Neural crest cell (in vitro differentiated cells): ENCODE data around the gene TECPR1. TPM values are rescaled to one million over a fixed set of nuclear protein-coding genes. Genes with fewer than 3 reads are reported as not detected.

ENCODE experiments used
- DNase-seq: peaks from one replicate; pipeline ENCODE4 v3.0.0; 2021; ENCODE audit warnings: low read depth, mixed read lengths, low spot score
- H3K27ac Mint-ChIP-seq: one replicate; pipeline ENCODE4 v1.8.0; 2021; ENCODE audit warnings: mild to moderate bottlenecking, mixed read lengths; ENCODE audit not compliant: unreplicated experiment
- H3K27me3 Mint-ChIP-seq: 2 replicates; pipeline ENCODE4 v1.8.0; 2021; ENCODE audit warnings: low read depth, mild to moderate bottlenecking, mixed read lengths
- H3K36me3 Mint-ChIP-seq: 2 replicates; pipeline ENCODE4 v1.8.0; 2021; ENCODE audit warnings: low read depth, mild to moderate bottlenecking, mixed read lengths
- H3K4me1 Mint-ChIP-seq: 2 replicates; pipeline ENCODE4 v1.8.0; 2021; ENCODE audit warnings: mixed read lengths
- H3K4me3 Mint-ChIP-seq: one replicate; pipeline ENCODE4 v1.8.0; 2021; ENCODE audit warnings: mild to moderate bottlenecking, mixed read lengths
- H3K9me3 Mint-ChIP-seq: 2 replicates; pipeline ENCODE4 v1.8.0; 2021; ENCODE audit warnings: mixed read lengths
- CTCF ChIP-seq: fragments of 200-600 bp; sonication (generic); conservative IDR thresholded peaks from 2 replicates; pipeline ENCODE4 v1.5.0; 2021; ENCODE audit warnings: antibody characterized with exemption, mild to moderate bottlenecking
- total RNA-seq: library from RNA; stranded (reverse); gene quantifications from 2 replicates; pipeline ENCODE4 v1.2.1, GENCODE V29; 2021

Gene TECPR1
- total RNA-seq, 1 donor from 2014 or later = 35.2 TPM

DNA sequence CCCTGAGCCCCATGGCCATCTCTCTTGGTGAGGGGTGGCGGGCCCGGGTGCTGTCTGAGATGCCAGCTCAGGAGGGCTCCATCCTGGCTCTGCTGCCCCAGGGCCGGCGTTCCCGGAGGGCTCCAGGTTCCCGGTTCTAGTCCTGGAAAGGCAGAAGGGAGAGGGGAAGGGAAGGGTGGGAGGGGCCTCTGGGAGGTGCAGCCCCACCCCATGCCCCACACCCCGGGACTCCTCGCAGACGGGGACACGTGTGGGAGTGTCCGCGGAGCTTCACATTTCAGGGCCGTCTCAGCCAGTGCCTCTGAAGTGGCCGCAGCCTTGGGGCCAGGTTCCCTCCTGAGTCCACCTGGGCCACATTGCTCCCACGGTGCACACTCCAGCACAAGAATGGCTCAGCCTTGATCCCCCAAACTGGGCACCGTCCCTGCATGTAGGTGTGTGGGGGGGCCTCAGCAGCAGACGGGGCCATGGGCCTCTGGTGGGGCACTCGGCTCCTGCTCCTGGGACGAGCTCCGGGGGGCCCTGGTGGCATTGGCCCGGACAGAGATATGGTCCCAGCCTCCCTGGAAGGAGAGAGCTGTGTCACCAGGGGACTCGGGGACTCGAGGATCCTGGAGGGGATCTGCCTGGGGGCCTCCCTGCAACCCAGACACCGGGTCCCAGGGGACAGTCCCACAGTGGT, 35.0 kb downstream of the TECPR1 start:
- TF ChIP-seq CTCF = no peak
- H3K27me3 Mint-ChIP-seq = no peaks in the 10 kb centered on the region
- no peaks in the 10 kb centered on the region for H3K9me3 Mint-ChIP-seq
- DNase-seq = no peak
- peaks cover 13% of the 10 kb centered on the region for H3K4me1 Mint-ChIP-seq
- no peak overlapping the region for H3K4me3 Mint-ChIP-seq
- H3K36me3 Mint-ChIP-seq = peaks cover 7% of the 10 kb centered on the region
- no peak overlapping the region for H3K27ac Mint-ChIP-seq

- TF ChIP-seq CTCF = no peak
- Mint-ChIP-seq H3K4me1 (peaks cover 17% of the 10 kb centered on the region), H3K27ac (no peak overlapping the region), H3K4me3 (no peak overlapping the region), H3K27me3 (peaks cover 5% of the 10 kb centered on the region), H3K36me3 (peaks cover 7% of the 10 kb centered on the region), H3K9me3 (no peaks in the 10 kb centered on the region)
- DNase-seq = no peak
Observed at GRCh38 chr7:98215561-98216495, 36.2 kb downstream of the TECPR1 start.

GRCh38 chr7:98214811-98215321, 37.2 kb downstream of the TECPR1 start:
- Mint-ChIP-seq H3K9me3 (no peaks in the 10 kb centered on the region), H3K4me3 (no peak overlapping the region), H3K27ac (no peak overlapping the region), H3K36me3 (peaks cover 7% of the 10 kb centered on the region), H3K4me1 (peaks cover 17% of the 10 kb centered on the region), H3K27me3 (peaks cover 7% of the 10 kb centered on the region)
- DNase-seq = no peak
- no peak for TF ChIP-seq CTCF

DNA sequence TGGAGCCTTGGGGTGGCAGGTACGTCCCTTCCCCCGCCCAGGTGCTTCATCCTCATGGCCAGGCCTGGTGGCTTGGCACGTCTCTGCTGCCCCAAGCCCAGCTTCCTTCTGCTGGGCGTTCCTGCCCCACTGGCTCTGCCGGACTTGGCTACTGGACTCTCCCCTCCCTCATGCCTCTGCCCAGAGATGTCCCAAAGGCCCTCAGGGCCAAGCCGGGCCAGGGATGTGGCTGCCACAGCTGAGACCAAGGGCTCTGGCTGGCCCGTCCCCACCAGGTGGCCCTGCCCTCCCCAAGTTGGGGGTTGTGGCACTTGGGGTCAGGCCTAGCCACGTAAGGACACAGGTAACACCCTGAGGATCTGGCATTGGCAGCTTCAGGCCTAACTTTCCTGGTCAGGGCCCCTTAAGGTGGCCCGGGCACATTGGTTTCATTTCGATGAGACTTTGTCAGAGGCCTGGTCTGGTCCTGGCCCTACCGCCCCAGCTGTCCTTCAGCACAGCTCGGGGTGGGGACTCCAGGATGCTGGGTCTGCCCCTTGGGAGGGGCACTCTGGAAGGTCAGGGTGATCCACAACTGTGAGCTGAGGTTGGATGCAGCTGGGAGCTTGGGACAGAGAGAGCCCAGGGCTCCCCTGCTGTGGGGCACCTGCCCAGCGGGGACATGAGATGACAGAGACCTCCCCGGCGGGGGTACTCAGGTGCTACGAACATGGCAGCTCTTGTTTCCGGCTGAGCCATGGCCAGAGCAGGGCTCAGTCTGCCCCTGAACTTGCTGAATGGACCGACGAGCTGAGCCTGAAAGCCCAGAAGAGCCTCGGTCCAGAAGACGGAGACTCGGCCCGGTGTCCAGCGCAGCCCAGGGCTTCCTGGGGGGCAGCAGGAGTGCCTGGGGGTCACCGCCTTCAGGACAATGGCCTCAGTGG, 37.9 kb downstream of the TECPR1 start:
- H3K4me3 Mint-ChIP-seq = no peak overlapping the region
- peaks cover 4% of the 10 kb centered on the region for H3K36me3 Mint-ChIP-seq
- peaks cover 10% of the 10 kb centered on the region for H3K27me3 Mint-ChIP-seq
- peaks cover 15% of the 10 kb centered on the region for H3K4me1 Mint-ChIP-seq
- DNase-seq = no peak
- TF ChIP-seq CTCF = no peak
- no peak overlapping the region for H3K27ac Mint-ChIP-seq
- H3K9me3 Mint-ChIP-seq = no peaks in the 10 kb centered on the region

GRCh38 chr7:98213296-98213887, 38.6 kb downstream of the TECPR1 start:
- Mint-ChIP-seq H3K4me3 (peak overlapping the region; percentile 6), H3K4me1 (peaks cover 8% of the 10 kb centered on the region), H3K27ac (no peak overlapping the region), H3K9me3 (no peaks in the 10 kb centered on the region), H3K36me3 (no peaks in the 10 kb centered on the region), H3K27me3 (peaks cover 10% of the 10 kb centered on the region)
- TF ChIP-seq CTCF = no peak
- no peak for DNase-seq
